HepG2 (cell line): ENCODE measurements around the gene CEBPG. TPM values are rescaled to one million over a fixed set of nuclear protein-coding genes. Genes with fewer than 3 reads are reported as not detected.

Source experiments
- AKAP8 ChIP-seq: sonication (generic); formaldehyde crosslinking; IDR thresholded peaks from 2 replicates; pipeline ENCODE4 v1.5.1; 2020; ENCODE audit warnings: mild to moderate bottlenecking, missing genetic modification reagents
- CREM ChIP-seq, 2 experiments: sonication (generic) in 1 of 2; formaldehyde crosslinking in 1 of 2; IDR thresholded peaks; 2 replicates each; pipeline versions ENCODE4 v1.4.0 to v1.6.1; 2016 to 2020; ENCODE audit warnings: antibody characterized with exemption in 1 of 2, mild to moderate bottlenecking in 1 of 2, missing genetic modification reagents in 1 of 2
- HOXA7 ChIP-seq: sonication (generic); formaldehyde crosslinking; IDR thresholded peaks from 2 replicates; pipeline ENCODE4 v1.8.1; 2022; ENCODE audit warnings: mild to moderate bottlenecking, missing genetic modification reagents, moderate library complexity
- JUND ChIP-seq: sonication (generic); formaldehyde crosslinking; IDR thresholded peaks from 2 replicates; pipeline ENCODE4 v1.8.0; 2022; ENCODE audit warnings: mild to moderate bottlenecking, missing genetic modification reagents
- YEATS4 ChIP-seq: sonication (generic); formaldehyde crosslinking; IDR thresholded peaks from 2 replicates; pipeline ENCODE4 v1.4.0; 2020; ENCODE audit warnings: missing genetic modification reagents, borderline replicate concordance
- ZBTB7B ChIP-seq: sonication (generic); formaldehyde crosslinking; IDR thresholded peaks from 2 replicates; pipeline ENCODE4 v1.4.0; 2020; ENCODE audit warnings: missing genetic modification reagents
- ZNF12 ChIP-seq: sonication (generic); formaldehyde crosslinking; IDR thresholded peaks from 2 replicates; pipeline ENCODE4 v1.5.0; 2020; ENCODE audit warnings: missing genetic modification reagents
- ZNF343 ChIP-seq: sonication (generic); formaldehyde crosslinking; IDR thresholded peaks from 2 replicates; pipeline ENCODE4 v1.4.0; 2020; ENCODE audit warnings: mild to moderate bottlenecking, missing genetic modification reagents
- ZNF530 ChIP-seq: sonication (generic); formaldehyde crosslinking; IDR thresholded peaks from 2 replicates; pipeline ENCODE4 v1.5.0; 2020; ENCODE audit warnings: low read depth, mild to moderate bottlenecking, missing genetic modification reagents
- ZNF724P ChIP-seq: sonication (generic); formaldehyde crosslinking; IDR thresholded peaks from 2 replicates; pipeline ENCODE4 v1.8.0; 2022; ENCODE audit warnings: missing genetic modification reagents, borderline replicate concordance
- ZNF780A ChIP-seq: sonication (generic); formaldehyde crosslinking; IDR thresholded peaks from 2 replicates; pipeline ENCODE4 v1.8.0; 2022; ENCODE audit warnings: mild to moderate bottlenecking, missing genetic modification reagents, moderate library complexity
- polyA plus RNA-seq, 8 experiments: library from polyadenylated mRNA; depleted of rRNA in 3 of 8; stranded (reverse) in 7 of 8; unstranded in 1 of 8; fragments of >200 nt; fragmentation: Illumina TruSeq in 4 of 8; extraction: Trizol in 4 of 8; gene quantifications; 2 replicates each; pipeline versions ENCODE4 v1.2.1 to v1.2.3, GENCODE V29; 2011 to 2016; ENCODE audit warnings: low read depth in 4 of 8, missing spikeins in 1 of 8, mixed read lengths in 1 of 8; ENCODE audit not compliant: insufficient read depth in 1 of 8
- total RNA-seq, 5 experiments: library from RNA; depleted of rRNA; stranded (reverse); fragments of >200 nt; fragmentation: Illumina TruSeq; extraction: Trizol; gene quantifications; 2 replicates each; pipeline ENCODE4 v1.2.3, GENCODE V29; 2016; ENCODE audit warnings: low read depth in 1 of 5
- TF ChIP-seq, protein P1 (sequence below), 2 experiments: sonication (generic) in 1 of 2; formaldehyde crosslinking in 1 of 2; IDR thresholded peaks; 2 replicates each; pipeline versions ENCODE4 v1.4.0 to v1.6.1; 2016 to 2020; ENCODE audit warnings: borderline replicate concordance in 1 of 2, low read depth in 1 of 2, mild to moderate bottlenecking in 1 of 2, missing genetic modification reagents in 1 of 2
- TF ChIP-seq, protein P2 (sequence below): sonication (generic); formaldehyde crosslinking; IDR thresholded peaks from 2 replicates; pipeline ENCODE4 v1.4.0; 2020; ENCODE audit warnings: low read depth, mild to moderate bottlenecking, missing genetic modification reagents
- TF ChIP-seq, protein P3 (sequence below): sonication (generic); formaldehyde crosslinking; IDR thresholded peaks from 2 replicates; pipeline ENCODE4 v1.5.1; 2020; ENCODE audit warnings: missing genetic modification reagents, mild to moderate bottlenecking, borderline replicate concordance
- TF ChIP-seq, protein P4 (sequence below), 2 experiments: fragments of 450-650 bp in 1 of 2; sonication (generic) in 1 of 2; formaldehyde crosslinking; IDR thresholded peaks; 2 replicates each; pipeline versions ENCODE4 v1.5.0 to v1.8.0; 2020 to 2022; ENCODE audit warnings: mild to moderate bottlenecking in 1 of 2, missing genetic modification reagents in 1 of 2

CEBPG gene
- total and polyA plus RNA-seq, 2 of the 13 experiments (the other 11 are each of a cell fraction or from before 2014, with no cell fraction given), result 25.7 to 34.3 TPM

DNA sequence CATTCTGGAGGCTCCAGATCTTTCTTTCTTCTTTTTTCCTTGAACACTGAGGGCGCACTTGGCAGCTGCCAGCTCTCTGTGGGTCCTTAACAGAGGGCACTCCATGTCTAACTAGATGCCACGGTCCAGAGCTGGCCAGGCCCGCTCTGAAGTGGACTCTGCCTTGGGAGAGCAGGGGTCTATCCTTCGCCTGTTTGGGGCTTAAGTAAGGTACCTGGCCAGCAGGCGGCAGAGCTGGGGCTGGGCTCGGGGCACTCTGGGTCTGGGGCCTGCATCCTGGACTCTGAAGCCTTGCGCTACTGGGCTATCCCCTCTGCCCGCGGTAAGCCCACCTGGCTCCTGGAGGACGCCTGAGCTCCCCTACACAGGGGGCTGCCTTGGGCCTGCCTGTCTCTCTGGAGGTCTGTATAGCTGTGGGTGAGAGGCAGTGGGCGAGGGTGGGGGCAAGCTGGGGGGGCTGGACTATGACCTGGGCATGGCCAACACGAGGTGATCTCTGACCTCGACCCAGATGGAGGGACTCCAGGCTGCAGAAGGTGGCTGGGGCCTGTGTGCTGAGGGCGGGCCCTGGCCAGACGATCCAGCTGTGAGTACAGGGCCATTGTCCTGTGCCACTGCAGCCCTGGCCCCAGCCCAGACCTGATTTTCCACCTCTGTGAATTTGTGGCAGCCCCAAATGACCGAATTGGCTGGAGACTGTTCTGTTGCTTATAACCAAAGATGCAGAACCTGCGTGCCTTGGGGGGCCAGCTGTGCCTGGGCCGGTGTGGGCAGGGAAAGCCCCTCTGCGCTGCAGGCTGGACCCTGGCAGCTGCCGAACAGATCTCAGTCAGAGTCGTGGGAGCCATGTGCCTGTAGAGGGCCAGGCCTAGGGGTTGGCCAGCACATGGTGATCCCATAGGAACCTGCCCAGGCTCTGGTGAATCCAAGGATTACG, 26.5 kb downstream of the CEBPG start (continued):
- TF ChIP-seq CREM (IDR thresholded peaks at IDR 0.05), result peak; percentile 46; the same call in 1 of the 2 replicates
- TF ChIP-seq CREM (CRISPR knock-in tag; IDR thresholded peaks at IDR 0.05), result no peak
- TF ChIP-seq ZNF780A (CRISPR knock-in tag), result no peak
- TF ChIP-seq ZNF12 (CRISPR knock-in tag), result no peak
- peak; percentile 72; the same call in 1 of the 2 replicates for TF ChIP-seq YEATS4 (CRISPR knock-in tag)
- TF ChIP-seq, protein P1, sequence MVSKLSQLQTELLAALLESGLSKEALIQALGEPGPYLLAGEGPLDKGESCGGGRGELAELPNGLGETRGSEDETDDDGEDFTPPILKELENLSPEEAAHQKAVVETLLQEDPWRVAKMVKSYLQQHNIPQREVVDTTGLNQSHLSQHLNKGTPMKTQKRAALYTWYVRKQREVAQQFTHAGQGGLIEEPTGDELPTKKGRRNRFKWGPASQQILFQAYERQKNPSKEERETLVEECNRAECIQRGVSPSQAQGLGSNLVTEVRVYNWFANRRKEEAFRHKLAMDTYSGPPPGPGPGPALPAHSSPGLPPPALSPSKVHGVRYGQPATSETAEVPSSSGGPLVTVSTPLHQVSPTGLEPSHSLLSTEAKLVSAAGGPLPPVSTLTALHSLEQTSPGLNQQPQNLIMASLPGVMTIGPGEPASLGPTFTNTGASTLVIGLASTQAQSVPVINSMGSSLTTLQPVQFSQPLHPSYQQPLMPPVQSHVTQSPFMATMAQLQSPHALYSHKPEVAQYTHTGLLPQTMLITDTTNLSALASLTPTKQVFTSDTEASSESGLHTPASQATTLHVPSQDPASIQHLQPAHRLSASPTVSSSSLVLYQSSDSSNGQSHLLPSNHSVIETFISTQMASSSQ (IDR thresholded peaks at IDR 0.05; ENCODE audit: low read depth), result no peak
- TF ChIP-seq, protein P1 (CRISPR knock-in tag; IDR thresholded peaks at IDR 0.05; ENCODE audit: borderline replicate concordance), result peak; percentile 52; the same call in 1 of the 2 replicates
- 0 out of 2 replicates have a peak, but pooled peaks have one; percentile 60 for TF ChIP-seq HOXA7
- peak; percentile 21; the same call in 1 of the 2 replicates for TF ChIP-seq JUND
- TF ChIP-seq, protein P2, sequence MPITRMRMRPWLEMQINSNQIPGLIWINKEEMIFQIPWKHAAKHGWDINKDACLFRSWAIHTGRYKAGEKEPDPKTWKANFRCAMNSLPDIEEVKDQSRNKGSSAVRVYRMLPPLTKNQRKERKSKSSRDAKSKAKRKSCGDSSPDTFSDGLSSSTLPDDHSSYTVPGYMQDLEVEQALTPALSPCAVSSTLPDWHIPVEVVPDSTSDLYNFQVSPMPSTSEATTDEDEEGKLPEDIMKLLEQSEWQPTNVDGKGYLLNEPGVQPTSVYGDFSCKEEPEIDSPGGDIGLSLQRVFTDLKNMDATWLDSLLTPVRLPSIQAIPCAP, result no peak
- no peak for TF ChIP-seq AKAP8 (CRISPR knock-in tag)
- TF ChIP-seq, protein P3, sequence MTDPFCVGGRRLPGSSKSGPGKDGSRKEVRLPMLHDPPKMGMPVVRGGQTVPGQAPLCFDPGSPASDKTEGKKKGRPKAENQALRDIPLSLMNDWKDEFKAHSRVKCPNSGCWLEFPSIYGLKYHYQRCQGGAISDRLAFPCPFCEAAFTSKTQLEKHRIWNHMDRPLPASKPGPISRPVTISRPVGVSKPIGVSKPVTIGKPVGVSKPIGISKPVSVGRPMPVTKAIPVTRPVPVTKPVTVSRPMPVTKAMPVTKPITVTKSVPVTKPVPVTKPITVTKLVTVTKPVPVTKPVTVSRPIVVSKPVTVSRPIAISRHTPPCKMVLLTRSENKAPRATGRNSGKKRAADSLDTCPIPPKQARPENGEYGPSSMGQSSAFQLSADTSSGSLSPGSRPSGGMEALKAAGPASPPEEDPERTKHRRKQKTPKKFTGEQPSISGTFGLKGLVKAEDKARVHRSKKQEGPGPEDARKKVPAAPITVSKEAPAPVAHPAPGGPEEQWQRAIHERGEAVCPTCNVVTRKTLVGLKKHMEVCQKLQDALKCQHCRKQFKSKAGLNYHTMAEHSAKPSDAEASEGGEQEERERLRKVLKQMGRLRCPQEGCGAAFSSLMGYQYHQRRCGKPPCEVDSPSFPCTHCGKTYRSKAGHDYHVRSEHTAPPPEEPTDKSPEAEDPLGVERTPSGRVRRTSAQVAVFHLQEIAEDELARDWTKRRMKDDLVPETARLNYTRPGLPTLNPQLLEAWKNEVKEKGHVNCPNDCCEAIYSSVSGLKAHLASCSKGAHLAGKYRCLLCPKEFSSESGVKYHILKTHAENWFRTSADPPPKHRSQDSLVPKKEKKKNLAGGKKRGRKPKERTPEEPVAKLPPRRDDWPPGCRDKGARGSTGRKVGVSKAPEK (CRISPR knock-in tag), result peak; percentile 90; the same call in 1 of the 2 replicates
- TF ChIP-seq, protein P4, sequence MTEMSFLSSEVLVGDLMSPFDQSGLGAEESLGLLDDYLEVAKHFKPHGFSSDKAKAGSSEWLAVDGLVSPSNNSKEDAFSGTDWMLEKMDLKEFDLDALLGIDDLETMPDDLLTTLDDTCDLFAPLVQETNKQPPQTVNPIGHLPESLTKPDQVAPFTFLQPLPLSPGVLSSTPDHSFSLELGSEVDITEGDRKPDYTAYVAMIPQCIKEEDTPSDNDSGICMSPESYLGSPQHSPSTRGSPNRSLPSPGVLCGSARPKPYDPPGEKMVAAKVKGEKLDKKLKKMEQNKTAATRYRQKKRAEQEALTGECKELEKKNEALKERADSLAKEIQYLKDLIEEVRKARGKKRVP (CRISPR knock-in tag; IDR thresholded peaks at IDR 0.05), result no peak
- no peak for TF ChIP-seq ZNF530
- TF ChIP-seq ZBTB7B (CRISPR knock-in tag), result peak; percentile 86
- TF ChIP-seq ZNF343, result 0 out of 2 replicates have a peak, but pooled peaks have one; percentile 30
- TF ChIP-seq ZNF724P (CRISPR knock-in tag), result 0 out of 2 replicates have a peak, but pooled peaks have one; percentile 29
